ENCODE data around the gene IL17C. TPM values are rescaled to one million over a fixed set of nuclear protein-coding genes. Genes with fewer than 3 reads are reported as not detected.
"Not testable (repeated sequence)": the region's sequence is repeated elsewhere in the genome, so short reads cannot be mapped to it uniquely, and the experiment has no call there.

The IL17C gene
- total RNA-seq, 2 experiments from 2014 or later: 0.20 TPM; not detected in 1

DNA sequence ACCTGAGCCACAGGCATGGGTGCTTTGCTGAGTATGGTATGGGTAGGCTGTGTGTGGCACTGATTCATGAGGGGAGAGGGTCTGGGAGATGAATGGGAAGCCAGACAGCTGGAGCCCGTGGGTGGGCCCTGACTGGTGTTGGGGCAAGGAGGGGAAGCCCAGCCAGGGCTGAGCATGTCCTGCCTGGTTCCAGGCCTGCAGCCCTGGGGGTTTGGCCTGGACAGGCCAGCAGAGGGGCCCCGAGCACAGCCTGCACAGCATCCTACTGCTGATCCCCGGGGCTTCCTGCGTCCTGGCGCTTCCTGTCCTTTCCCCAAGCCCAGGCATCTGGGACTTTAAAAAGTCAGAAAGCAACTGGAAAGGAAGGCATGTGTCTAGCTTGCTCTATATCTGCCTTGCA lies 29.1 kb downstream of the IL17C start:
- Mint-ChIP-seq H3K27ac (no peak overlapping the region), H3K4me1 (peaks cover 8% of the 10 kb centered on the region), H3K27me3 (no peaks in the 10 kb centered on the region), H3K36me3 (ENCODE audit: low read depth) (peaks cover 12% of the 10 kb centered on the region), H3K4me3 (no peak overlapping the region), H3K9me3 (no peaks in the 10 kb centered on the region)
- POLR2A ChIA-PET: no interaction called here
- no peak for DNase-seq
- CTCF ChIA-PET: no interaction called here

DNA sequence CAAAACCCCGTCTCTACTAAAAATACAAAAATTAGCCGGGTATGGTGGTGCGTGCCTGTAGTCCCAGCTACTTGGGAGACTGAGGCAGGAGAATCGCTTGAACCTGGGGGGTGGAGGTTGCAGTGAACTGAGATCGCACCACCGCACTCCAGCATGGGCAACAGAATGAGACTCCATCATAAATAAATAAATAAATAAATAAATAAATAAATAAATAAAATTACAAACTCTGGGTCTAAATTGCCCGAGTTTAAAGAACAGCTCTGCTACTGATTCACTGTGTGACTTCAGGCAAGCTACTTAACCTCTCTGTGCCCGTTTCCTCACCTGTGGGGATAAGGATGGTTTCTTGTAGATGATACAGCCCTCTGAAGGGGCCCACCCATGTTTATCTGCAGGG lies 31.1 kb downstream of the IL17C start:
- CTCF ChIA-PET: interaction anchor here (1.0 to 1.7 kb wide), 2 partner anchors 18 to 22 kb away, joined by 3 to 4 read pairs; no protein-coding TSS in a partner anchor
- peaks cover 11% of the 10 kb centered on the region for H3K36me3 Mint-ChIP-seq (ENCODE audit: low read depth)

GRCh38 chr16:88669980-88670379 lies 31.6 kb downstream of the IL17C start:
- DNase-seq: no peak
- Mint-ChIP-seq H3K27me3 (no peaks in the 10 kb centered on the region), H3K4me3 (no peak overlapping the region), H3K9me3 (no peaks in the 10 kb centered on the region), H3K4me1 (peaks cover 3% of the 10 kb centered on the region), H3K36me3 (ENCODE audit: low read depth) (peaks cover 9% of the 10 kb centered on the region), H3K27ac (no peak overlapping the region)
- ChIA-PET CTCF (interaction anchor here (1.0 to 1.7 kb wide), 2 partner anchors 18 to 21 kb away, joined by 3 to 4 read pairs; no protein-coding TSS in a partner anchor), POLR2A (no interaction called here)

More for the DNA sequence above, 31.1 kb downstream of the IL17C start:
- H3K9me3 Mint-ChIP-seq, H3K4me3 Mint-ChIP-seq, H3K27me3 Mint-ChIP-seq, DNase-seq, POLR2A ChIA-PET, H3K27ac Mint-ChIP-seq, H3K4me1 Mint-ChIP-seq: not testable (repeated sequence)

- H3K9me3 Mint-ChIP-seq: no peaks in the 10 kb centered on the region
- ChIA-PET CTCF (interaction anchor here (2.0 kb wide), 1 partner anchor 10 kb away, joined by 4 read pairs; no protein-coding TSS in a partner anchor), POLR2A (no interaction called here)
- no peak overlapping the region for H3K4me3 Mint-ChIP-seq
- no peak overlapping the region for H3K27ac Mint-ChIP-seq
- H3K4me1 Mint-ChIP-seq: peaks cover 2% of the 10 kb centered on the region
- DNase-seq: no peak
- H3K36me3 Mint-ChIP-seq (ENCODE audit: low read depth): peaks cover 10% of the 10 kb centered on the region
- H3K27me3 Mint-ChIP-seq: no peaks in the 10 kb centered on the region
Measured at GRCh38 chr16:88671806-88672205, 33.4 kb downstream of the IL17C start.

GRCh38 chr16:88672776-88673175 lies 34.4 kb downstream of the IL17C start:
- Mint-ChIP-seq H3K4me1 (no peaks in the 10 kb centered on the region), H3K36me3 (ENCODE audit: low read depth) (peaks cover 8% of the 10 kb centered on the region), H3K27ac (no peak overlapping the region), H3K27me3 (no peaks in the 10 kb centered on the region), H3K4me3 (no peak overlapping the region), H3K9me3 (no peaks in the 10 kb centered on the region)
- ChIA-PET POLR2A (no interaction called here), CTCF (interaction anchor here (0.6 to 2.0 kb wide), 4 partner anchors 9 to 184 kb away, joined by 3 to 4 read pairs (median 4); partner anchors contain the start of genes GALNS and TRAPPC2L)
- no peak for DNase-seq

DNA sequence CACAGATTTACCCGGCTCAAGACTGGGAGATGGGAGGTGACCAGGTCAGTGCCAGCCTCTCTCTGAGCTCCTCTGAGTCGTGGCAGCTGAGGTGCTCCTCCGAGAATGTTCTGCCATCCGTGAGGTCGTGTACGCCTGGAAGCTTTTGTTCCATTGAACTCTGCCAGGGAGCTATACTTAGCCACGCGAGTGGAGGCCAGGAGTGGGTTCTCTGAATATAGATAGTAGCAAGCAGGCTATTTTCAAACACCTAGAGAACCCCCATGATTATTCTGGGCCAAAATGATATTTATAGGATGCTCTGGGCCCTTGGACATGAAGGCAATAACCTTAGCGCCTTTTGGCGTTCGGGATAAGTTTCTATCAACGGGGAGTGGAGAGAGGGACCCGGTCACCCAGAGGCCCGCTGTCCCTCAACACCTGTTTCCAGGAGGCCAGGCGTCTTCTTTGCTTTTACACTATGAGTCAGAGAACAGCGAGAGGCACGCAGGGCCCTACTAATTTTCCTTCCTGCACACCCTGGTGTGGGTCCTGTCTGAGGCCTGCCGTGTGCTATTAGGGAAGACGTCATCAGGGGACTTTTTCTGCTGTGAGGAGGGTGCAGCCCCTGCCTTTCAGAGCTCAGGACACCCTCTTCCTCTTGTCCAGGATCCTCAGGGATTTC lies 35.5 kb downstream of the IL17C start:
- H3K27me3 Mint-ChIP-seq: no peaks in the 10 kb centered on the region
- ChIA-PET POLR2A (no interaction called here), CTCF (interaction anchor here (0.6 to 2.0 kb wide), 3 partner anchors 8 to 183 kb away, joined by 3 to 4 read pairs (median 4); partner anchors contain the start of genes GALNS and TRAPPC2L)
- DNase-seq: no peak
- H3K4me1 Mint-ChIP-seq: no peaks in the 10 kb centered on the region
- no peak overlapping the region for H3K4me3 Mint-ChIP-seq
- no peak overlapping the region for H3K27ac Mint-ChIP-seq
- H3K9me3 Mint-ChIP-seq: no peaks in the 10 kb centered on the region
- peaks cover 2% of the 10 kb centered on the region for H3K36me3 Mint-ChIP-seq (ENCODE audit: low read depth)

GRCh38 chr16:88676502-88677242 lies 38.3 kb downstream of the IL17C start:
- DNase-seq: no peak
- Mint-ChIP-seq H3K27ac (no peak overlapping the region), H3K4me1 (peaks cover 11% of the 10 kb centered on the region), H3K4me3 (no peak overlapping the region), H3K27me3 (no peaks in the 10 kb centered on the region), H3K36me3 (ENCODE audit: low read depth) (peaks cover 15% of the 10 kb centered on the region), H3K9me3 (no peaks in the 10 kb centered on the region)
- ChIA-PET CTCF (interaction anchor here (0.9 to 1.2 kb wide), 2 partner anchors 9 to 881 kb away, joined by 3 read pairs; no protein-coding TSS in a partner anchor), POLR2A (no interaction called here)

DNA sequence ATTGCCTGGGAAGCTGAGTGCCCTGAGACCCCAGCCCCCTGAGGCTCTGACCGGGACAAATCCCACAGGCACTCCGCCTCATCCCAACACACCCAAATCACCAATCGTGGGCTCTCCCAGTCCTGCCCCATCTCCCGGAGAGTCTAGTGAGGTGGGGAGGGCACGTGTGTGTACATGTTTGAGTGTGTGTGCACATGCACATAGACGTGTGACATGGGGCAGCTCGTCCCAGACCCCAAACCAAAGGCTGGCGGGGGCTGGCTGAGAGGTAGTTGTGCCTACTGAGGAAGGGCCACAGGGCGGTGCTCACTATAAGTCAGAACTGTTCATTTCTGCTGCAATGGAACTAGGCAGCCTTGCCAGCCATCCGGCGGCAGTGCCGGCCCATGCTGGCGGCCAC lies 39.3 kb downstream of the IL17C start:
- DNase-seq: no peak
- POLR2A ChIA-PET: no interaction called here
- H3K4me1 Mint-ChIP-seq: peaks cover 20% of the 10 kb centered on the region
- peaks cover 18% of the 10 kb centered on the region for H3K36me3 Mint-ChIP-seq (ENCODE audit: low read depth)
- H3K27me3 Mint-ChIP-seq: no peaks in the 10 kb centered on the region
- CTCF ChIA-PET: no interaction called here
- H3K9me3 Mint-ChIP-seq: no peaks in the 10 kb centered on the region
- no peak overlapping the region for H3K27ac Mint-ChIP-seq
- no peak overlapping the region for H3K4me3 Mint-ChIP-seq

GRCh38 chr16:88678224-88678979 lies 40.0 kb downstream of the IL17C start:
- Mint-ChIP-seq H3K27ac (no peak overlapping the region), H3K36me3 (ENCODE audit: low read depth) (peaks cover 18% of the 10 kb centered on the region), H3K9me3 (no peaks in the 10 kb centered on the region), H3K27me3 (no peaks in the 10 kb centered on the region), H3K4me1 (peaks cover 22% of the 10 kb centered on the region), H3K4me3 (no peak overlapping the region)
- ChIA-PET CTCF (no interaction called here), POLR2A (no interaction called here)
- no peak for DNase-seq

GRCh38 chr16:88680554-88681083 lies 42.2 kb downstream of the IL17C start:
- Mint-ChIP-seq H3K36me3 (ENCODE audit: low read depth) (peaks cover 29% of the 10 kb centered on the region), H3K9me3 (no peaks in the 10 kb centered on the region), H3K27ac (peak overlapping the region; percentile 96), H3K27me3 (no peaks in the 10 kb centered on the region), H3K4me3 (peak overlapping the region; percentile 59), H3K4me1 (peaks cover 39% of the 10 kb centered on the region)
- POLR2A ChIA-PET: no interaction called here
- CTCF ChIA-PET: interaction anchor here (0.6 to 1.2 kb wide), 2 partner anchors 52 to 83 kb away, joined by 3 read pairs; no protein-coding TSS in a partner anchor
- no peak for DNase-seq

DNA sequence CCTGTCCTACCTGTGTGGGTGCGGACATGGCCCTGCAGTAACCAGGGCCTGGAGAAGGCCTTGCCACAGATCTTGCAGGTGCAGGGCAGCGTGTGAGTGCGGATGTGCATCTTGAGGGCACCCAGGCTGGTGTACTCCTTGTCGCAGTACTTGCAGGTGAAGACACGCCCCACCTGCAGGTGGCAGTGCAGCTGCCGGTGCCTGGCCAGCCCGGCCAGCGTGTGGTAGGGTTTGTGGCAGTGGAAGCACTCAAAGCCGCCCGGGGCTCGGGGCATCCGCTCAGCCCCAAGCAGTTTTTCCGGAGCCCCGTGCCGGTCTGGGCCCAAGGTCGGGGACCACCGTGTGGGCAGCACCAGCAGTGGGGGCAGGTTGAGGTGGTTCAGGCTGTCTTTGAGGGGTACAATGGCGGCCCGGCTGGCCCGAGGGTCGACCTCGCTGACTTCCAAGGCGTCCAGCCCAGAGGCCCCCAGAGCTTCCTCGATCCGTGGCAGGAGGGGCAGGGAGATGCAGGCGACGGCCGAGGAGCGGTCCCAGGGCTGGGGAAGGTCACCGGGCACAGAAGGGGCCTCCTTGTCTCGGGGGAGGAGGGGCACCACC lies 42.8 kb downstream of the IL17C start:
- Mint-ChIP-seq H3K4me1 (peaks cover 39% of the 10 kb centered on the region), H3K9me3 (no peaks in the 10 kb centered on the region), H3K4me3 (peak overlapping the region; percentile 59), H3K36me3 (ENCODE audit: low read depth) (peaks cover 26% of the 10 kb centered on the region), H3K27me3 (no peaks in the 10 kb centered on the region), H3K27ac (peak overlapping the region; percentile 96)
- DNase-seq: peak; percentile 52
- ChIA-PET CTCF (interaction anchor here (0.8 to 1.2 kb wide), 3 partner anchors 15 to 52 kb away, joined by 3 read pairs; no protein-coding TSS in a partner anchor), POLR2A (interaction anchor here (0.6 kb wide), 1 partner anchor 15 kb away, joined by 3 read pairs; no protein-coding TSS in a partner anchor)

Data from activated CD4-positive, alpha-beta T cell treated with anti-CD3 and anti-CD28 coated beads, Interleukin-2, amount 10 ng/mL, durations not matched to agents 7 days and 5 days (primary cell).